ENCODE results near the gene GMCL1. TPM values are rescaled to one million over a fixed set of nuclear protein-coding genes. Genes with fewer than 3 reads are reported as not detected.

GMCL1 gene
- total RNA-seq, 1 donor from 2014 or later = 13.0 TPM

- DNase-seq (no peak), ATAC-seq (ENCODE audit: low read depth) (no peak)
- H3K27me3 Mint-ChIP-seq = no peaks in the 10 kb centered on the region
- H3K9me3 Mint-ChIP-seq = no peaks in the 10 kb centered on the region
- peaks cover 5% of the 10 kb centered on the region for H3K4me1 Mint-ChIP-seq
- intact Hi-C loops (cut with micrococcal nuclease) = loop anchor here (2.0 kb wide), 1 partner anchor 41 kb away; no protein-coding TSS in a partner anchor
- TF ChIP-seq CTCF (IDR thresholded peaks at IDR 0.05) = no peak
- no peak overlapping the region for H3K27ac Mint-ChIP-seq
- POLR2A ChIA-PET = interaction anchor here (1.1 to 2.3 kb wide), 2 partner anchors 12 to 91 kb away, joined by 3 to 12 read pairs; no protein-coding TSS in a partner anchor
- CTCF ChIA-PET = interaction anchor here (1.2 to 13.5 kb wide), 10 partner anchors 12 to 99 kb away, joined by 3 to 362 read pairs (median 12); partner anchors contain the start of genes ANXA4 and GMCL1
- no peak overlapping the region for H3K4me3 Mint-ChIP-seq
- peaks cover 31% of the 10 kb centered on the region for H3K36me3 Mint-ChIP-seq (ENCODE audit: low read depth)
These were observed 13.7 kb upstream of the GMCL1 start for GRCh38 chr2:69815717-69816116.

- peak; percentile 89 for ATAC-seq (ENCODE audit: low read depth)
- H3K4me1 Mint-ChIP-seq = peaks cover 5% of the 10 kb centered on the region
- no peaks in the 10 kb centered on the region for H3K27me3 Mint-ChIP-seq
- no peaks in the 10 kb centered on the region for H3K9me3 Mint-ChIP-seq
- peaks cover 31% of the 10 kb centered on the region for H3K36me3 Mint-ChIP-seq (ENCODE audit: low read depth)
- H3K4me3 Mint-ChIP-seq = no peak overlapping the region
- H3K27ac Mint-ChIP-seq = no peak overlapping the region
- CTCF ChIA-PET = interaction anchor here (0.7 to 13.5 kb wide), 25 partner anchors 10 to 178 kb away, joined by 3 to 362 read pairs (median 6); partner anchors contain the start of genes ANXA4 and GMCL1
- intact Hi-C loops (cut with micrococcal nuclease) = loop anchor here (1.0 to 2.0 kb wide), 5 partner anchors 12 to 258 kb away; partner anchors contain the start of gene GMCL1
- peak; percentile 64 for TF ChIP-seq CTCF (IDR thresholded peaks at IDR 0.05)
- POLR2A ChIA-PET = interaction anchor here (0.5 to 2.3 kb wide), 3 partner anchors 14 to 173 kb away, joined by 3 to 12 read pairs (median 6); no protein-coding TSS in a partner anchor
- DNase-seq = no peak
These were observed 12.4 kb upstream of the GMCL1 start for GRCh38 chr2:69816923-69817542.

- Mint-ChIP-seq H3K27me3 (no peaks in the 10 kb centered on the region), H3K9me3 (no peaks in the 10 kb centered on the region), H3K4me1 (peaks cover 5% of the 10 kb centered on the region), H3K36me3 (ENCODE audit: low read depth) (peaks cover 26% of the 10 kb centered on the region), H3K4me3 (no peak overlapping the region), H3K27ac (no peak overlapping the region)
- DNase-seq (no peak), ATAC-seq (ENCODE audit: low read depth) (no peak)
- no peak for TF ChIP-seq CTCF (IDR thresholded peaks at IDR 0.05)
- ChIA-PET CTCF (interaction anchor here (0.8 to 13.5 kb wide), 10 partner anchors 9 to 273 kb away, joined by 3 to 362 read pairs (median 7); partner anchors contain the start of genes ANXA4 and GMCL1), POLR2A (interaction anchor here (0.6 kb wide), 1 partner anchor 47 kb away, joined by 3 read pairs; no protein-coding TSS in a partner anchor)
- intact Hi-C loops (cut with micrococcal nuclease) = loop anchor here (1.0 to 2.0 kb wide), 5 partner anchors 11 to 259 kb away; partner anchors contain the start of gene GMCL1
These were observed 11.5 kb upstream of the GMCL1 start for GRCh38 chr2:69817729-69818501.

GRCh38 chr2:69827796-69828540 lies 1.5 kb upstream of the GMCL1 start:
- no peaks in the 10 kb centered on the region for H3K9me3 Mint-ChIP-seq
- no peak for DNase-seq
- POLR2A ChIA-PET = interaction anchor here (1.4 to 1.7 kb wide), 2 partner anchors 86 to 466 kb away, joined by 3 to 6 read pairs; partner anchors contain the start of genes ANXA4 and SNRPG

More at GRCh38 chr2:69827796-69828540, 1.5 kb upstream of the GMCL1 start:
- intact Hi-C loops (cut with micrococcal nuclease) = loop anchor here (2.0 to 10.0 kb wide), 5 partner anchors 64 to 1363 kb away; partner anchors contain the start of genes APLF, FBXO48, GFPT1 and SNRNP27
- peaks cover 21% of the 10 kb centered on the region for H3K4me1 Mint-ChIP-seq
- no peaks in the 10 kb centered on the region for H3K27me3 Mint-ChIP-seq
- peak overlapping the region; percentile 96 for H3K27ac Mint-ChIP-seq
- ATAC-seq (ENCODE audit: low read depth) = no peak
- no peak for TF ChIP-seq CTCF (IDR thresholded peaks at IDR 0.05)
- CTCF ChIA-PET = interaction anchor here (1.0 to 4.8 kb wide), 4 partner anchors 11 to 108 kb away, joined by 3 to 28 read pairs (median 10); no protein-coding TSS in a partner anchor
- H3K36me3 Mint-ChIP-seq (ENCODE audit: low read depth) = peaks cover 10% of the 10 kb centered on the region
- H3K4me3 Mint-ChIP-seq = peak overlapping the region; percentile 94

Measured in activated B cell treated with CpG ODN at 0.5 μM for 24 hours (primary cell).